HL-60 (cell line): ENCODE measurements around the gene ERICH6.

Experiments
- DNase-seq, 2 experiments: peaks; one replicate each; pipeline ENCODE4 v3.0.0-alpha.2; 2010 to 2020; ENCODE audit warnings: low read depth in 1 of 2, low spot score in 1 of 2
- H3K27ac ChIP-seq: fragments of 250-450 bp; sonication (Bioruptor Pico); replicated peaks from 2 replicates; pipeline ENCODE4 v1.5.1; 2020; ENCODE audit warnings: mild to moderate bottlenecking, moderate library complexity
- H3K27me3 ChIP-seq: fragments of 250-450 bp; sonication (Bioruptor Pico); 2 replicates; pipeline ENCODE4 v1.5.1; 2021; ENCODE audit warnings: mild to moderate bottlenecking, moderate library complexity; ENCODE audit not compliant: insufficient read depth, poor library complexity, severe bottlenecking
- H3K4me3 ChIP-seq: replicated peaks from 2 replicates; pipeline ENCODE4 v1.5.1; 2011; ENCODE audit warnings: mild to moderate bottlenecking, control low read depth, low read length; ENCODE audit not compliant: insufficient read depth
- CTCF ChIP-seq: IDR thresholded peaks from one replicate; pipeline ENCODE4 v1.5.1; 2011; ENCODE audit warnings: low read length, control low read depth, inconsistent platforms; ENCODE audit not compliant: insufficient read depth
- GABPA ChIP-seq: IDR thresholded peaks from 2 replicates; pipeline ENCODE4 v1.6.1; 2012; ENCODE audit warnings: low read depth
- POLR2AphosphoS5 ChIP-seq: IDR thresholded peaks from 2 replicates; pipeline ENCODE4 v1.6.1; 2012; ENCODE audit warnings: low read depth
- REST ChIP-seq: IDR thresholded peaks from 2 replicates; pipeline ENCODE4 v1.6.1; 2012; ENCODE audit warnings: low read depth; ENCODE audit not compliant: insufficient replicate concordance
- SPI1 ChIP-seq: IDR thresholded peaks from 2 replicates; pipeline ENCODE4 v1.6.1; 2012; ENCODE audit warnings: low read depth, mild to moderate bottlenecking, borderline replicate concordance

ERICH6 gene

GRCh38 chr3:150699068-150699639, 4.6 kb downstream of the ERICH6 start:
- no peak for DNase-seq
- Histone ChIP-seq H3K27me3 (no peaks in the 10 kb centered on the region), H3K27ac (no peak overlapping the region), H3K4me3 (no peak overlapping the region)
- TF ChIP-seq REST (no peak), CTCF (no peak), GABPA (no peak), POLR2AphosphoS5 (no peak)

- no peak for DNase-seq
- no peak overlapping the region for H3K27ac ChIP-seq
- H3K27me3 ChIP-seq, result no peaks in the 10 kb centered on the region
- TF ChIP-seq GABPA, result no peak
- TF ChIP-seq POLR2AphosphoS5, result no peak
- TF ChIP-seq CTCF, result no peak
- no peak for TF ChIP-seq REST
- no peak for TF ChIP-seq SPI1
- H3K4me3 ChIP-seq, result no peak overlapping the region
Observed at GRCh38 chr3:150697646-150698045, 6.1 kb downstream of the ERICH6 start.

- Histone ChIP-seq H3K4me3 (no peak overlapping the region), H3K27me3 (no peaks in the 10 kb centered on the region), H3K27ac (no peak overlapping the region)
- no peak for DNase-seq
- TF ChIP-seq POLR2AphosphoS5, result no peak
- TF ChIP-seq REST, result no peak
- no peak for TF ChIP-seq CTCF
- TF ChIP-seq GABPA, result no peak
- TF ChIP-seq SPI1, result no peak
Observed at GRCh38 chr3:150691414-150692040, 12.2 kb downstream of the ERICH6 start.
